ENCODE measurements around the gene PDE10A.

The PDE10A gene

DNA sequence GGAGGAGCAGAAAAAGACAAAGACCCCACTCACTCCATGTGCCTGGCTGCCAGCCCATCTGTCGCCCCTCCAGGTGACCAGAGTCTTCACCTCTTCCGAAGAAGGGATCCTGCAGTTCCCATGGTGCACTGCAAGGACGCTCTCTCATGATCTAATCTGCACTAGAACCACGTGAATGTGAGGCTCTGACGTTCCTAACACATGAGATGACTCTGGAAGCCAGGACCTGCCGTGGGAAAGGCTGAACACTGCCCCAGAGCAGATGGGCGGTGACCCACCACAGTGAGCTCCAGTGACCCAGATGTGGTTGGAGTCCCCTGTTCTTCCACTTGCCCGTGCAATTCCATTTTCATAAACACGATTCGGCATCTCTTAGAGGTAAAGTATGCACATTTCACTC is 39.6 kb upstream of the PDE10A start:
- H3K9me3 Mint-ChIP-seq = peaks cover 2% of the 10 kb centered on the region
- H3K4me1 Mint-ChIP-seq = peaks cover 12% of the 10 kb centered on the region
- no peak overlapping the region for H3K4me3 Mint-ChIP-seq
- H3K27ac Mint-ChIP-seq = no peak overlapping the region
- no peaks in the 10 kb centered on the region for H3K36me3 Mint-ChIP-seq (ENCODE audit: low read depth)
- TF ChIP-seq, protein P1, sequence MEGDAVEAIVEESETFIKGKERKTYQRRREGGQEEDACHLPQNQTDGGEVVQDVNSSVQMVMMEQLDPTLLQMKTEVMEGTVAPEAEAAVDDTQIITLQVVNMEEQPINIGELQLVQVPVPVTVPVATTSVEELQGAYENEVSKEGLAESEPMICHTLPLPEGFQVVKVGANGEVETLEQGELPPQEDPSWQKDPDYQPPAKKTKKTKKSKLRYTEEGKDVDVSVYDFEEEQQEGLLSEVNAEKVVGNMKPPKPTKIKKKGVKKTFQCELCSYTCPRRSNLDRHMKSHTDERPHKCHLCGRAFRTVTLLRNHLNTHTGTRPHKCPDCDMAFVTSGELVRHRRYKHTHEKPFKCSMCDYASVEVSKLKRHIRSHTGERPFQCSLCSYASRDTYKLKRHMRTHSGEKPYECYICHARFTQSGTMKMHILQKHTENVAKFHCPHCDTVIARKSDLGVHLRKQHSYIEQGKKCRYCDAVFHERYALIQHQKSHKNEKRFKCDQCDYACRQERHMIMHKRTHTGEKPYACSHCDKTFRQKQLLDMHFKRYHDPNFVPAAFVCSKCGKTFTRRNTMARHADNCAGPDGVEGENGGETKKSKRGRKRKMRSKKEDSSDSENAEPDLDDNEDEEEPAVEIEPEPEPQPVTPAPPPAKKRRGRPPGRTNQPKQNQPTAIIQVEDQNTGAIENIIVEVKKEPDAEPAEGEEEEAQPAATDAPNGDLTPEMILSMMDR (IDR thresholded peaks at IDR 0.05; ENCODE audit: unreplicated experiment in 3 of 3) = no peak
- peaks cover 18% of the 10 kb centered on the region for H3K27me3 Mint-ChIP-seq (ENCODE audit: low read depth)

DNA sequence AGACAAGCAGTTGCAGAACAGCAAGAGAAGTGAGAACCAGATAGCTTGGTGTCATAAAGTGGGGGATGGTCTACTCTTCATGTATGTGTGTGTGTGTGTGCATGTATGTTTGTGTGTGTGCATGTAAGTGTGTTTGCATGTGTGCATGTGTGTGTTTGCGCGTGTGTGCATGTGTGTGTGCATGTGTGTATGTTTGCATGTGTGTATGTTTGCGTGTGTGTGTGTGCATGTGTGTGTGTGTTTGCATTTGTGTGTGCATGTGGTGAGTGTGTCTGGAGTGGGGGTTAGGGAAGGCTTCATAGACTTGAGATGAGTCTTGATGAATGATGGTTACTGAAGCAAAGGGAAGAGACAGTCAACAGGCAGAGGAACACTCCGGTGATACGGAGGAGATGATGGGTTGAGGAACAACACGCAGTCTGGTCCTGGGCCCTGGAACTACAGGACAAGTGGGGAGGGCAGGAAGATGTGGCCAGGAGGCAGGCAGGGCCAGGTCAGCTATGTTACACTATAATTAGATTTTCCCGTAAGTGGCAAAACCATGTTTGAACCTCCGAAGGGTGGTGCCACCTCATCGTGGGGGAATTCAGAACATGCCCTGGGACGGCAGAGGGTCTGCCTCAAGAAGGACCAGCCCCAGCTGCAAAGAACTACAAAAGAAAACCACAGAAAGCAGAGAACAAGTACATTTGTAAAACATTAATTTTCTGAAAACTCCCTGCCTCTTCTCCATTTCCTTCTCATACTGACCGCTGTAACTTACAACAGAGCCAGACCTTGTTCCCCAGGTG is 38.7 kb upstream of the PDE10A start:
- no peaks in the 10 kb centered on the region for H3K36me3 Mint-ChIP-seq (ENCODE audit: low read depth)
- H3K27me3 Mint-ChIP-seq (ENCODE audit: low read depth) = peaks cover 18% of the 10 kb centered on the region
- H3K27ac Mint-ChIP-seq = no peak overlapping the region
- peaks cover 12% of the 10 kb centered on the region for H3K4me1 Mint-ChIP-seq
- no peak overlapping the region for H3K4me3 Mint-ChIP-seq
- peaks cover 7% of the 10 kb centered on the region for H3K9me3 Mint-ChIP-seq
- TF ChIP-seq, protein P1 (IDR thresholded peaks at IDR 0.05; ENCODE audit: unreplicated experiment in 3 of 3) = no peak

GRCh38 chr6:165701005-165701404 is 38.0 kb upstream of the PDE10A start:
- peaks cover 11% of the 10 kb centered on the region for H3K9me3 Mint-ChIP-seq
- H3K4me3 Mint-ChIP-seq = no peak overlapping the region
- no peak overlapping the region for H3K27ac Mint-ChIP-seq
- no peaks in the 10 kb centered on the region for H3K36me3 Mint-ChIP-seq (ENCODE audit: low read depth)
- H3K27me3 Mint-ChIP-seq (ENCODE audit: low read depth) = peaks cover 18% of the 10 kb centered on the region
- peaks cover 12% of the 10 kb centered on the region for H3K4me1 Mint-ChIP-seq
- TF ChIP-seq, protein P1 (IDR thresholded peaks at IDR 0.05; ENCODE audit: unreplicated experiment in 3 of 3) = no peak

DNA sequence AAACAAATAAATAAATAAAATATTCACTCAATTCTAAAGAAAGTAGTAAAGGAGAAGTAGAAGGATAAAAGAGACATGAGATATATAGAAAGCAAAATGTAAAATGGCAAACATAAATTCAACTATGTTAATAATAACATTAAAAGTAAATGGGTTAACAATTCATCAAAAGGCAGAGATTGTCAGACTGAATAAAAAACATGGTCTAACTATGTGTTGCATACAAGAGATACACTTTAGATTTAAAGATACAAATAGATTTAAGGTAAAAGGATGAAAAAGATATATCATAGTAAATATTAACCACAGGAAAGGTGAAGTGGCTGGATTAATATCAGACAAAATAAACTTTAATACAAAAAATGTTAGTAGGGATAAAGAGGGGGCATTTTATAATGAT is 35.8 kb upstream of the PDE10A start:
- peaks cover 8% of the 10 kb centered on the region for H3K4me1 Mint-ChIP-seq
- H3K27me3 Mint-ChIP-seq (ENCODE audit: low read depth) = peaks cover 14% of the 10 kb centered on the region
- no peaks in the 10 kb centered on the region for H3K36me3 Mint-ChIP-seq (ENCODE audit: low read depth)
- H3K9me3 Mint-ChIP-seq = peaks cover 11% of the 10 kb centered on the region
- TF ChIP-seq, protein P1 (IDR thresholded peaks at IDR 0.05; ENCODE audit: unreplicated experiment in 3 of 3) = no peak
- no peak overlapping the region for H3K27ac Mint-ChIP-seq
- no peak overlapping the region for H3K4me3 Mint-ChIP-seq

DNA sequence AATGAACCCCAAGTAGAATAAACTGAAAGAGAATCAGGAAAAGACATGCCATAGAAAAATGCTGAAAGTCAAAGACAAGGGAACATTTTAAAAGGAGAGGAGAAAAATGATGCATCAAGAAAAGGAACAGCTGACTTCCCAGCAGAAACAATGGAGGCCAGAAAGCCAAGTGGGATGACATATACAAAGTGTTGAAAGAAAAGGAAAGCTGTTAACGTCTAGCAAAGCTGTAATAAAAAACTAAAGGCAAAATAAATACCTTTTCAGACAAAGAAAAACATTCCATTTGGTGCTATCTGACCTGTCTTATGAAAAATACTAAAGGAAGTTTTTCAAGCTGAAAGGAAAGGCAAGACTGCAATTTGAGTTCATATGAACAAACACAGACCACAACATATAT is 34.1 kb upstream of the PDE10A start:
- TF ChIP-seq, protein P1 (IDR thresholded peaks at IDR 0.05; ENCODE audit: unreplicated experiment in 3 of 3) = no peak
- H3K27ac Mint-ChIP-seq = no peak overlapping the region

More for the DNA sequence above, 34.1 kb upstream of the PDE10A start:
- Mint-ChIP-seq H3K36me3 (ENCODE audit: low read depth) (no peaks in the 10 kb centered on the region), H3K9me3 (peaks cover 11% of the 10 kb centered on the region), H3K4me1 (peaks cover 5% of the 10 kb centered on the region), H3K27me3 (ENCODE audit: low read depth) (peaks cover 9% of the 10 kb centered on the region), H3K4me3 (no peak overlapping the region)
